HG02763 (cell line): ENCODE measurements around the gene TTLL5.
"Not testable (repeated sequence)": the region's sequence is repeated elsewhere in the genome, so short reads cannot be mapped to it uniquely, and the experiment has no call there.

Source experiments
- ATAC-seq: cut with Tn5 transposase; IDR thresholded peaks from one replicate; pipeline ENCODE4 v1.9.1; 2021; ENCODE audit warnings: mild to moderate bottlenecking, moderate library complexity; ENCODE audit not compliant: unreplicated experiment

The TTLL5 gene

DNA sequence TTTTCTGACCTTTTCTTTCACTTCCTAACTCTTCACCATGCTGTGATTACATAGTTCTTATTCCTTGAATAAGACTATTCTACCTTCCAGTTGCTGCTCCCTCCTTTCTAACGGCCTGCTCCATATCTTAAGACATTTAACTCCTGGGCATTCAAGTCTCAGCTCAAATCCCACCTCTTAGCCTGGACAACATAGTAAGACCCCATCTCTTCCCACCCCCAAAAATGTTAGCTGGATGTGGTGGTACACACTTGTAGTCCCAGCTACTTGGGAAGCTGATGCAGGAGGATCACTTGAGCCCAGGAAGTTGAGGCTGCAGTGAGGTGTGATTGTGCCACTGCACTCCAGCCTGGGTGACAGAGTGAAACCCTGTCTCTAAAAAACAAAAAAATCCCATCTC lies 11.3 kb upstream of the TTLL5 start:
- ATAC-seq = no peak

DNA sequence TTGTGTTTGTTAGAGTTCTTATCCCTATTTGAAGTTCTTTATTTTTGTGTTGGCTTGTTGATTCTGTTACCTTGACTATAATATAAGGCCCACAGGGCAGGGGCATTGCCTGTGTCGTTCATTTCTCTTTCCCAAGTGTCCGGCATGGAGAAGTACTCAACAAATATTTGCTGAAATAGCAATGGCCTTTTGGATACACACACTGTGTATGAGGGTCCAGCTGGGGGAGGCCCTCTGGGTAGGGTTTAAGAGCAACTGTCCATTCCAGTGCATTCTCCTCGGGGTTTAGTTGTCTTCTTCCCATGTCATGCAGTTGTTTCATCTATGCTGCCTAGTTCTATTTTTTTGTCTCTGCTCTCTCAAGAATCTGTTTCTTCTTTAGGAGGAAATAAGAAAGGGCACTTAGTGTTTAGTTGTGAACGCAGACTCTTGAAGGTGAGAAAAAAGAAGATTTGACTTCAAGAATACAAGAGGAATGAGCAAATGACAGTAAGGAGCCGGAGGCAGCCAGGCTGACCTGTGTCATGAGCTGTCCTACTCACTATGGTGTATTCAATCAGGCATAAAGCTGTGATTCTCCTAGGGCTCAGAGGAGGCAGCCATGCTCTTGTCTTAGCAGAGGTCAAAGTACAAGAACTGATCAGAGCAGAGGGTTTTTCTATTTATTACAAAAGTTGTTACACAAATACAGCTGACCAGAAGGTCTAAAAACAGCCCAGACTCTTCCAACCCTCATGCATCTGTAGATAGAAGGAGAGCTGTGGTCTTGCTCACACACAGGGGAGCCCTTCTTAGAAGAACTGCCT lies 10.6 kb upstream of the TTLL5 start:
- ATAC-seq = no peak

DNA sequence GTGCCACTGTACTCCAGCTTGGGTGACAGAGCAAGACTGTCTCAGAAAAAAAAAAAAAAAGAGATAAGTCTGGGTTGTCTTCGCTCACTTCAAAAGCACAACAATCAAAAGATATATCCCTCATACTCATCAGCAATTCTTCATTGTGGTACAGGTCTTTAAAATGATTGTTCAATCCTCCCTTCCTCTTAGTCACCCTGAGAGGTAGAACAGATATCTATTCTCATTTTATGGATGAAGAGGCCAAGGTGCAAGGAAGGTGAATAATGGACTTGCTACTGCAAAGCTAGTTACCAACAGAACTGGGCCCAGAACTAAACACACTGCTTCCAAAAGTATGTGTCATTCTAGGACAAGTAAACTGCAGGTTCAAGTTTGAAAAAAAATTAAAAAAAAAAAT lies 7.5 kb upstream of the TTLL5 start:
- ATAC-seq = no peak

DNA sequence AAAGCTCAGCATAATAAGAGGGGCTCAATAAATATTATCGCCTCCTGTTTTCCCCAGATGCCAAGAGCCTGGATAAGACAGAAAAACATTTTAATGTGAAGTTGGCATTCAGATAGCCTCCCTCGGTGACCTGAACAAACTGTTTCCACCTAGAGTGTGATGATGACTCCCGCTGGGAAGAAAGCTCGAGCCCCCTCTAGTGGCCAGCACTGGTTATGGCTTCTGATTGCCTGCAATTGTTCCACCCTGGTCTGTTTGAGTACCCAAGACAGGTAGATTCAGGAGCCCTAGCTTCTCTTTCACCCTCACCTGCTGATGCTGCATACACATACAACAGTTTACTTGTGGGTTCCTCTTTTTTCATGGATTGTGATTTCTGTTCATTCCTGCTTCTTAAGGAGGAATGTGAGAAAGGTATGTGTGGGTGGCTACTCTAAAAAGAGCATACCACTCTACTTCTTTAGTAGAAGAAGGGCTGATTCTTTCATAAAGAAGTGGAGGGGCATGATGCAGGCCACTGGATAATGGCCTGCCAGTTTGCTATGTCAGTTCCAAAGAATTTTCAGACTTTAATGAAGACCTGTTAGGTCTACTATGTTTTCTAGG lies 6.8 kb upstream of the TTLL5 start:
- no peak for ATAC-seq

DNA sequence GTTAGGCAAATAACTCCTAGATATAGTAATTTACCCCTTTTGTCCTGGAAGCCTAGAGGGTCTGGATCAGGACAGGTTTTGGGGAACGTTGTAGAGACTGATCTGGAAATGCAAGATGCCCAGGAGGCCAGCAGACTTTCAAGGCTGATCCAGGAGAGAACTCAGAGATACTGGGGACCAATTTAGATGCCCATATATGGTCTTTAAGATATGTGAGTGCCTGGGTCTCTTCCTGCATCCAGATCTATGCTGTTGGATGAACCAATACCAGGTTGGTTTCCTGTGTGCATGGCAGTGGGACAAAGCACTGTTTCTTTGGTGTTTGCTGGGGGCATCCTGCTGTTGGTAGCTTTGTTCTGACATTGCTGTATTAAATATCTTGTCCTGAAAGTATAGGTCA lies 5.8 kb upstream of the TTLL5 start:
- no peak for ATAC-seq

DNA sequence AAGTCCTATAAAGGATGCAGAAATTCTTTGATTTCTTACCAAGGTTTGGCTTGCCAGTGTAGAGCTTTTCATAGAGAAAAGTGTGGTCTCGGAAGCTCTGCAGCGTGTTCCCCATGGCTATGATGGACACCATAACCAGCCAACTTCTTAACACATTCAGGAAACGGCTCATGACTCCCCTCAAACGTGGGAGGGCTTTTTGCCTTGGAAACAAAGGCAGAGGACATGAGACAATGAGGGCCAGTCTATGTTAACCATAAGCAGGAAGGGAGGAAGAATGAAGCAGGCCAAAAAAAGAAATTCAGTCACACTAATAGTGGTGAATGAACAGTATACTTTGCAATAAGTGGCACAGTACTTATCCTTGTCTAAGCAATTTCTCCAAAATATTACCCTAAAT lies 3.7 kb upstream of the TTLL5 start:
- no peak for ATAC-seq

DNA sequence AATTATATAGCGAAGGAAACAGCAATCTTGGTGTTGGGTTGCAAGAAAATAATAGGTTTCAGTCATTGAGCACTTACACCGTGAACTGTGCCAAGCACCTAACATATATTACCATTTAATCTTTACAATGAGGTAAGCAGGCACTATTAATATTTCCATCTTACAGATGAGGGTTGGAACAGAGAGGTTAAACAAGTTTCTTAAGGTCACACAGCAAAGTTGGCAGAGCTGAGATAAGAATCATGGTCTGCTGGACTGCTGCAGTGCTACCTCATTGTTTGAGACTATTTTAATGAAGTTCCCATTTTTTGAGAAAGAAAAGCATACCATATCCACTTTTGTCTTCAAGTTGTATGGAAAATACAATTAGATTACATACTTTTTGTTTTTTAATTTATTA lies 2.1 kb upstream of the TTLL5 start:
- no peak for ATAC-seq

DNA sequence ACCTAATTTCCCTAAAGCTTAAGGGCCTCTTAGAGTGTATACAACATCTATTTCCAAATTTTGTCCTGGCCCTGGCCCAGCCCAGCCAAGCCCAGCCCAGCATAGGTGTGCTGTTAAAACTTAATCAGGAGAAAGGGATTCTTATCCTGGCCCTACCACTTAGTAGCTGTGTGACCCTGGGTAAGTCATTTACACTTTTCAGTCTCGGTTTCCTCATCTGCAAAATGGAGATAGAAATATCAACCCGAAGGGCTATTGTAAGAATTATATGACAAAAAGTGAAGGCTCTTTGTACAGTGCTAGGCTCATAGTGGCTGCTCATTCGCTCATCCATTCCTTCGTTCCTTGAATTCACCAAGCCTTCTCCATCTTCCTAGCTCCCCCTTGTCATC lies 812 bp upstream of the TTLL5 start:
- ATAC-seq = no peak

DNA sequence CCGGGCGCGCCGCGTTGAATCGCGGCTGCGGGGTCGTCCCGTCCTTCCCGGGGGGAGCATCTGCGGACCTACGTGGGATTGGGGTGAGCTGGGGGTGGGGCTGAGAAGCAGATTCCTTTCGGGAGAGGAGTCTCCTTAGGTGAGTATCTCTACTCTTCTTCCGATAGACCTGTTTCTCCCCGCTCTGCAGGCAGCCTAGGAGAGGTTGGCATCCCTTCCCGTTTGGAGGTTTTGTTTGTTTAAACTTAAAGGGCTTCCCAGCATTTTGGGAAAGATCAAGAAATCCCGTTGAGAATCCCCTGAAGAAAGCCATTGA lies 411 bp downstream of the TTLL5 start:
- no peak for ATAC-seq

DNA sequence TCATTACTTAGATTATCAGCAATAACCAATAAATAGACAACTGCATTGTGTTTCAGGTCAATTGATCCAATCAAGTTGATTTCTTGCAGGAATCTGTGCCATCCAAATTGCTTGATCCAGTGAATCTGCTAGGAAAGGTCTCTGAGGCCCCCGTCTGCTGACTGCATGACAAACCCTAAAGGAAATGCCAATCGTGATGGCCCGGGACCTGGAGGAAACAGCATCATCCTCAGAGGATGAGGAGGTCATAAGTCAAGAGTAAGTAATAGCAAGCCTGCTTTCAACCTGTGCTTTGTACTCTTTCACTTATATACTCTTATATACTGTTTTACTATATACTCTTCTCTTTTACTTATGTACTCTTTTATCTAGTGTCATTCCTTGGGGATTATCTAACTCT lies 1.9 kb downstream of the TTLL5 start:
- ATAC-seq = no peak

DNA sequence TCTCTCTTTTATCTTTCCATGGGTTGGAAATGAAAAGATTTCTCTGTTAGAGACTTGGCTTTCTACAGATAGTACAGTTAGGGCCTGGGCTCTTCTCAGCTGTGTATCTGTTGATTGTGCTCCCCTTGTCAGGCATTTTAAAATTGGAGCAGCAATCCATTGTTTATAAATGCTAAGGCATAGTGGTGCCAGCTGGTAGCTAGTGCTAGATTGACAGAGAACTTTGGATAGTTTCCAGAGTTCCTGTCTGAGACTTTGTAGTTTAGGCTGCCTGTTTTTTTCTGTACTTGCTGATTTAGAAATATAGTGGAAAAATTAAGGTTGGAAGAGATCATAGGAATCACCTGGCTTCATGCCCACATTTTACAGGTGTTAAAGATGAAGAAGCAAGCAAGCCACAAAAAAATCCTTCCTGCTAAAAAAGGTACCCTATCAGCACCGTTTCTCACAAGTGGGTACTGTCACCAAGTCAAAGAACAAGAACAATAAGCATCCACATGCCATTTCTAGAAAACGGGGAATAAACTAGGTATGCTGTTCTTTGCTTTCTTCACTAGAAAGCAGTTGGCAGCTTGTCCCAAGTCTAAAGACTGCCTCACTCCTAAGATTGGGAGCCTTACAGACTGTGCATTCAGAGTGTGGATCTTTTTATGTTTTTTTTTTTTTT lies 6.2 kb downstream of the TTLL5 start:
- no peak for ATAC-seq

DNA sequence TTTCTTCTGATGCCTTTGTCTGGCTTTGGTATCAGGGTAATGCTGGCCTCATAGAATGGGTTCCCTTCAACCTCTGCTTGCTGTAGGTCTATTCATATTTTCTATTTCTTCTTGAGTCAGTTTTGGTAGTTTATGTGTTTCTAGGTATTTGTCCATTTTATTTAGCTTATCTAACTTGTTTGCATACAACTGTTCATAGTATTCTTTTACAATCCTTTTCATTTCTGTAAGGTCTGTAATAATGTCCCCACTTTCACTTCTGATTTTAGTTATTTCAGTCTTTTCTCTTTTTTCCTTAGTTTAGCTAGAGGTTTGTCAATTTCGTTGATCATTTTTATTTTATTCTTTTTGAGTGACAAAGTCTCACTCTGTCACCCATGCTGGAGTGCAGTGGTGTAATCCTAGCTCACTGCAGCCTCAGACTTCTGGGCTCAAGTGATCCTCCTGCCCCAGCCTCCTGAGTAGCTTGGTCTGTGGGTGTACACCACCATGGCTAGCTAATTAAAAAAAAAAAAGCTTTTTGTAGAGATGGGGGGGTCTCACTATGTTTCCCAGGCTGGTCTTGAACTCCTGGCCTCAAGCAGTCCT lies 11.7 kb downstream of the TTLL5 start:
- ATAC-seq = no peak

DNA sequence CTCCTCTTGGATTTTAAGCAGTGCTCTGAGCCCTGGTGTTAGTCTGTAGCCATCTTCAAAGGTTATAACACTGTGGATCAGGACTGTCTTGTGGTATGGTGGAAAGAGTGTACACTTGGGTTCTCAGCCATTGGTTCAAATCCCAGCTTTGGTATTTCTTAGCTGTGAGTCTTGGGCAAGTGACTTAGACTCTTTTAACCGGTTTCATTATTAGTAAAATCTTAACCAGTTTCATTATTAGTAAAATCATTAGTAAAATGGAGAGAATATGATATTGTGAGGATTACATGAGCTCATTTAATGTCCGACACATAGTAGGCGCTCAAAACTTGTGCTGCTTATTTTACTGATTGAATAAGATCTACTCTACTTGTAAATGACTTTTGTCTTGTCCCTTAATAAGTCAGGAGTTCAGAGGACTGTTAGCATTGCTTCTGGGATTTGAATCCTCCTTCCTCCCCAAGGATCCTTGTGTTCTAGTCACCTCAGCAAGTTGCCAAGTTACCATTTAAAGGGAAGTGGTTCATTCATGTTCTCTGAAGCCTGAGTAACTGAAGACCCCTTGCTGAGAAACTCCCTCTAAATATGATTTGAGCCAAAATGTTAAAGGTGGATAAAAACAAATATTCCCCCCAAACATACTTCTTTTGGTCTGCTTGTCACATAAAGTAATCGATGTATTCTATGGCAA lies 12.4 kb downstream of the TTLL5 start:
- ATAC-seq = no peak

DNA sequence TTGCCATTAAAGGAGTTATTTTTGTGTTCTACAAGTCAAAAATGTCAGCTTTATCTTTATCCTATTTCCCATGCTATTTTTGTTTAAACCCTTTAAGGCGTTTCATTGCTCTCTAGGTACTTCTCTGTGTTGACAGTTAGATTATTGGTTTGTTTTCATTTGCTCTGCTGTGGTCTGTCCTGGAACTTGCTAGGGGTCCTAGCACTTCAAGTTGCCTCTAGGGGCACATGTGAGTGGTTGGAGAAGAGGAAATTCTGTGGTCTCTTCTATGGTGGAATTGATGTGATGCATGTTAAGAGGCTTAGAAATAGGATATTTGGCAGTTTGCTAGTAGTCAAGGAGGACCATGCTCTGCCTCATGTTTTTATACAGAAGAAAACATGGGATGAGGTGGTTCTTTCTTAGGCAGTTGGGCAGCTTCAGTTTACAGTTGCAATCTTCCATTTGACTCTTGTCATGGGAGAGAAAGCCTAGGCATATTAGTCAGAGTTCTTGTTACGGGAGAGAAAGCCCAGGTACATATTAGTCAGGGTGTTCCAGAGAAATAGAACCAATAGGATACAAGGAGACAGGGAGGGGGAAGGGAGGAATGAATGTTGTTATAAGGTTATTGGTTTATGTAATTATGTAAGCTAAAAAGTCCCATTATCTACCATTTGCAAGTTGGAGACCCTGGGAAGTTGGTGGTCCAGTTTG lies 14.4 kb downstream of the TTLL5 start:
- ATAC-seq = no peak

DNA sequence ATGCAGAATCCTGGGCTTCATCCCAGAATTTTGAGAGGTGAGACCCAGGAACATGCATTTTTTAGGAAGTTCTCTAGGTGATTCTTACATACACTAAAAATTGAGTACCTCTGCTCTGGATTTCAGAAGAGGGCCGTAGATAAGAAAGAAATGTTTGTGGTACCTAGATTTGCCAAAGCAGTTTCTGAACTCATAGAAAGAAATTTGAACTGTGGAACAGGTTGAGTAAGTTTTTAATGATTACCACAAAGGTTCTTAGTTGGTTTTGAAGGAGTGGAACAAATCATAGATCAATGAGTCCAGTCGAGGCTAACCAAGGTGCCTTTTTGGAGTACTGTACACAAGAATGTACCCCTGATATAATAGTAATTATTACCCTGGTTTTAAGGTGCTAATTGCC lies 24.9 kb downstream of the TTLL5 start:
- ATAC-seq = no peak

DNA sequence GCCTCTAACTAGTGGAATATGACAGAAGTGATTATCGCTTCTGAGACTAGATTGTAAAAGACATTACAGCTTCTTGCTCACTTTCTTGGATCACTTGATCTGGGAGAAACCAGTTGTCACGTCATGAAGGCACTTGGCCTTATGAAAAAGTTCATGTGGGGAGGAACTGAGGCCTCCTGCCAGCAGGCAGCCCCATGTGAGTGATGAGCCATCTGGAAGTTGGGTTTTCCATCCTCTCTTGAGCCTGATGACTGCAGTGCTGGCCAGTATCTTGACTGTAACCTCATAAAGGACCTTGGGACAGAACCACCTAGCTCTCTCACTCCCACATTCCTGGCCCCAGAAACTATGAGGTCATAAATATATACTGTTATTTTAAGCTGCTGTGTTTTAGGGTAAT lies 28.0 kb downstream of the TTLL5 start:
- ATAC-seq = no peak

DNA sequence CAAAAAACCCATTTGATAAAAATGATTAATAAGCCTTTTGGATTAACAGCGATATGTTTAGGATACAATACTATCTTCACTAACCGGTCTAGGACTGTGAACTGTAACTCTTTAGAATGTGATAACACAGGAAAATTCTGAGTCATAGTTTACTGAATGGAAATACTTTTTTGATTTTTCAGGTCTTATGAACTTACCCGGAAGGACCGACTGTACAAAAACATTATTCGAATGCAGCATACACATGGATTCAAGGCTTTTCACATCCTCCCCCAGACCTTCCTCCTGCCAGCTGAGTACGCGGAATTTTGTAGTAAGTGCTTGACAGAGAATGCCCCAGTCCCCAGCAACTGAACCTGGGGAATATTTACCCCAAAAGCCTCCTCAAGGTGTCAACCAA lies 29.0 kb downstream of the TTLL5 start:
- ATAC-seq = no peak

DNA sequence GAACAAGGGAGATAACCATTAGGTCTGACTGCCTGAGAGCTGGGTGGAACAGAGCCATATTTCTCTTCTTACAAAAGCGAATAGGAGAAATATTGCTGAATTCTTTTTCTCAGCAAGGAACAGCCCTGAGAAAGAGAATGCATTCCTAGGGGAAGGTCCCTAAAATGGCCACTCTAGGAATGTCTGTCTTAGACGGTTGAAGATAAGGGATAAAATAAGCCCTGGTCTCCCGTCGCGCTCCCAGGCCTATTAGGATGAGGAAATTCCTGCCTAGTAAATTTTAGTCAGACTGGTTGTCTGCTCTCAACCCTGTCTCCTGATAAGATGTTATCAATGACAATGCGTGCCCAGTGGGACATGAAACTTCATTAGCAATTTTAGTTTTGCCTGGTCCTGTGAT lies 34.0 kb downstream of the TTLL5 start:
- ATAC-seq = not testable (repeated sequence)

DNA sequence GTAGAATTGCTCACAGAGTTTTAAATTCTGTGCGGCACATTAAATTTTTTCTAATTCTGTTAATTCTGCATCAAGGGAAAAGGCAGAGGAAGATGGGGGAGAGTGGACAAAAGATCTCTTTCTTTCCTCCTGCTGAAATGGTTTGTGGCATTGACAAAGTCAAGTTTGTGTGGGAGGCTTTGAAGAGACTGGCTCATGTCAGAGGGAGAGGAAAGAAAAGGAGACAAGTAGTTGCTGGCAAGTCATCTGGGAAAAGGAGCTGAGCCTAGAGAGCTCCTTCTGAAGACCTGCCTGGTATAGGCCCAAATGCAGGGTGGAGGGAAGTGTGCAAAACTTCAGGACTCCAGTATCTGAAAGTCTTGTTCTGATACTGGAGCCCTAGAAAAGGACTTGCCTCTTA lies 36.3 kb downstream of the TTLL5 start:
- no peak for ATAC-seq

DNA sequence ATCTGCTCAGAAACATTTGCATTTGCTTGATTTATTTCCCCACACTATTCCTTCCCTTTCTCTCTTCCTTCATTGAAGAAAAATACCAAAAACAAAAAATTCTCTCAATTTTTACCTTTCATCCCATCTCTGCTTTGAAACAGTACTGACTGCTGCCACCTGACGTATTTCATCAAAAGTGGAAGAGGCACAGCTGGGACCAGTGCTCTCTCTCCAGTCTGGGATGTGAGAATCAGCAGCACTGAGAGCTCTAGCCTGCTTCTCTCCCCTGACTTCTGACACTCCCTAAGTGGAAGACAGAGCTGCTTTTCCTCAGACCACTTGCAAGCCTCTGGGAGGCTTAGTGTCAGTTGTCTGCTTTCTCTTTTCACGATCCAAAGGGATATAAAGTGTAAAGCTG lies 36.9 kb downstream of the TTLL5 start:
- no peak for ATAC-seq

DNA sequence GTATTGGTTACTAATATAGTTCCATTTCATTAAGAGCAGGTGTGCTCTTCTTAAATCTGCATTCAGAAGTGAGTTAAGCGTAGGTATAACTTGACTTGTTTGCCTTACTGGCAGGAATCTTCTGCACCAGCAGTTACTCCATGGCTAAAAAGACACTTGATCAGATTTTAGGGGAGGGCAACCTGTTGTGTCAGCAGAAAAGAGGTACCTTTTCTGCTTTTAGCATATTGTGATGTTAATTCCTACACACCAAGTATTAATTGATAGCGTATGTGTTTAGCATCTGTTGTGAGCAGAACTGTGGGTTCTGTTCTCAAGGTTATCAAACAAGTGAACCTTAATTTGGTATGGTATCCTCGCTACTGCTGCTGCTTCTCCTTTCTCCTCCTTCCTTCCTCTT lies 38.3 kb downstream of the TTLL5 start:
- no peak for ATAC-seq
